Measurements from ENCODE around the gene VWA5B1.

- TF ChIP-seq POLR2AphosphoS5 (IDR thresholded peaks at IDR 0.05; ENCODE audit: borderline replicate concordance, low read depth, low read length) (no peak), EZH2 (IDR thresholded peaks at IDR 0.05) (no peak)
Observed at GRCh38 chr1:20291645-20292084, 990 bp downstream of the VWA5B1 start.

All from SK-N-MC (cell line).